WTC11 (cell line): ENCODE data around the gene CAPN14. TPM values are rescaled to one million over a fixed set of nuclear protein-coding genes. Genes with fewer than 3 reads are reported as not detected.

Experiments used
- ATAC-seq: fragments of 200-7000 bp; cut with Tn5 transposase; 2 replicates; pipeline ENCODE4 v1.10.0; 2021; ENCODE audit warnings: mild to moderate bottlenecking, moderate library complexity
- Bru-seq: library from RNA; stranded (reverse); fragments of 400-500 nt; gene quantifications from one replicate; lab custom pipeline; 2021; lab: Mats Ljungman, UMichigan
- CTCF ChIA-PET: fragments of 300-600 bp; sonication (Branson Sonifier 250); formaldehyde crosslinking; loops from one replicate; lab custom pipeline; 2021; ENCODE audit warnings: antibody characterized with exemption; lab: Charles Lee
- POLR2A ChIA-PET: fragments of 350-600 bp; sonication (Branson Sonifier 250); formaldehyde crosslinking; loops from one replicate; lab custom pipeline; 2021; ENCODE audit warnings: antibody characterized with exemption; lab: Charles Lee
- DNase-seq: peaks from one replicate; pipeline ENCODE4 v3.0.0; 2021; ENCODE audit warnings: low spot score
- H3K27ac Mint-ChIP-seq: 2 replicates; pipeline ENCODE4 v1.8.0; 2021; ENCODE audit warnings: mixed read lengths
- H3K27me3 Mint-ChIP-seq: 2 replicates; pipeline ENCODE4 v1.8.0; 2021; ENCODE audit warnings: low read depth, mild to moderate bottlenecking, moderate library complexity, mixed read lengths
- H3K36me3 Mint-ChIP-seq: 2 replicates; pipeline ENCODE4 v1.8.0; 2021; ENCODE audit warnings: mixed read lengths
- H3K4me1 Mint-ChIP-seq: 2 replicates; pipeline ENCODE4 v1.8.0; 2022; ENCODE audit warnings: mixed read lengths
- H3K4me3 Mint-ChIP-seq: 2 replicates; pipeline ENCODE4 v1.8.0; 2021; ENCODE audit warnings: mild to moderate bottlenecking, moderate library complexity, mixed read lengths
- H3K9me3 Mint-ChIP-seq: 2 replicates; pipeline ENCODE4 v1.8.0; 2021; ENCODE audit warnings: mixed read lengths
- EMX1 ChIP-seq: fragments of 250-450 bp; sonication (Bioruptor Pico); IDR thresholded peaks from 2 replicates; pipeline ENCODE4 v1.8.0; 2021; ENCODE audit warnings: mild to moderate bottlenecking
- FOXJ3 ChIP-seq: sonication (generic); formaldehyde crosslinking; IDR thresholded peaks from 2 replicates; pipeline ENCODE4 v1.9.0; 2021; ENCODE audit warnings: missing genetic modification reagents, mild to moderate bottlenecking, borderline replicate concordance
- GABPB1 ChIP-seq: sonication (generic); formaldehyde crosslinking; IDR thresholded peaks from 2 replicates; pipeline ENCODE4 v1.8.1; 2023; ENCODE audit warnings: mild to moderate bottlenecking, missing genetic modification reagents
- GRHL2 ChIP-seq: fragments of 250-450 bp; sonication (Bioruptor Pico); IDR thresholded peaks from 2 replicates; pipeline ENCODE4 v1.8.0; 2022; ENCODE audit warnings: mild to moderate bottlenecking, moderate library complexity; ENCODE audit not compliant: insufficient replicate concordance, severe bottlenecking
- JAZF1 ChIP-seq: fragments of 250-450 bp; sonication (Bioruptor Pico); IDR thresholded peaks from 2 replicates; pipeline ENCODE4 v1.9.0; 2021; ENCODE audit warnings: moderate library complexity, mild to moderate bottlenecking, inconsistent platforms
- NFYB ChIP-seq: sonication (generic); formaldehyde crosslinking; conservative IDR thresholded peaks from 2 replicates; pipeline ENCODE4 v1.8.0; 2022; ENCODE audit warnings: low read depth, missing genetic modification reagents
- PRRX2 ChIP-seq: fragments of 250-450 bp; sonication (Bioruptor Pico); IDR thresholded peaks from 2 replicates; pipeline ENCODE4 v1.8.0; 2021; ENCODE audit warnings: mild to moderate bottlenecking
- SMAD4 ChIP-seq: sonication (generic); formaldehyde crosslinking; IDR thresholded peaks from 2 replicates; pipeline ENCODE4 v1.8.0; 2022; ENCODE audit warnings: mild to moderate bottlenecking, missing genetic modification reagents
- SP1 ChIP-seq: sonication (generic); formaldehyde crosslinking; conservative IDR thresholded peaks from 2 replicates; pipeline ENCODE4 v1.8.1; 2022; ENCODE audit warnings: missing genetic modification reagents
- ZBTB21 ChIP-seq: sonication (generic); formaldehyde crosslinking; IDR thresholded peaks from 2 replicates; pipeline ENCODE4 v1.8.1; 2023; ENCODE audit warnings: mild to moderate bottlenecking, missing genetic modification reagents, borderline replicate concordance
- ZNF396 ChIP-seq: fragments of 250-450 bp; sonication (Bioruptor Pico); IDR thresholded peaks from 2 replicates; pipeline ENCODE4 v1.8.0; 2021; ENCODE audit warnings: mild to moderate bottlenecking, moderate library complexity, borderline replicate concordance
- ZNF416 ChIP-seq: fragments of 250-450 bp; sonication (Bioruptor Pico); IDR thresholded peaks from 2 replicates; pipeline ENCODE4 v1.9.0; 2021; ENCODE audit warnings: mild to moderate bottlenecking, inconsistent platforms
- long read RNA-seq, 3 experiments: library from RNA in 1 of 3; library from capped mRNA in 1 of 3; library from polyadenylated mRNA in 1 of 3; unstranded in 2 of 3; stranded (forward) in 1 of 3; transcript quantifications; one replicate each; pipeline ENCODE4 v2.0.0, GENCODE V29; 2021
- total RNA-seq: library from RNA; stranded (reverse); gene quantifications from 3 replicates; pipeline ENCODE4 v1.2.3, GENCODE V29; 2021
- TF ChIP-seq, protein P1 (sequence below): sonication (generic); formaldehyde crosslinking; IDR thresholded peaks from 2 replicates; pipeline ENCODE4 v1.8.1; 2022; ENCODE audit warnings: mild to moderate bottlenecking, missing genetic modification reagents, moderate library complexity, borderline replicate concordance
- TF ChIP-seq, protein P2 (sequence below): sonication (generic); formaldehyde crosslinking; IDR thresholded peaks from 2 replicates; pipeline ENCODE4 v1.8.1; 2022; ENCODE audit warnings: missing genetic modification reagents, borderline replicate concordance
- TF ChIP-seq, protein P3 (sequence below): fragments of 200-600 bp; IDR thresholded peaks from 2 replicates; pipeline ENCODE4 v1.8.0; 2022; ENCODE audit warnings: antibody characterized with exemption
- TF ChIP-seq, protein P4 (sequence below): sonication (generic); formaldehyde crosslinking; IDR thresholded peaks from 2 replicates; pipeline ENCODE4 v1.8.1; 2022; ENCODE audit warnings: low read depth, mild to moderate bottlenecking, moderate library complexity, missing genetic modification reagents, borderline replicate concordance

Gene CAPN14, protein sequence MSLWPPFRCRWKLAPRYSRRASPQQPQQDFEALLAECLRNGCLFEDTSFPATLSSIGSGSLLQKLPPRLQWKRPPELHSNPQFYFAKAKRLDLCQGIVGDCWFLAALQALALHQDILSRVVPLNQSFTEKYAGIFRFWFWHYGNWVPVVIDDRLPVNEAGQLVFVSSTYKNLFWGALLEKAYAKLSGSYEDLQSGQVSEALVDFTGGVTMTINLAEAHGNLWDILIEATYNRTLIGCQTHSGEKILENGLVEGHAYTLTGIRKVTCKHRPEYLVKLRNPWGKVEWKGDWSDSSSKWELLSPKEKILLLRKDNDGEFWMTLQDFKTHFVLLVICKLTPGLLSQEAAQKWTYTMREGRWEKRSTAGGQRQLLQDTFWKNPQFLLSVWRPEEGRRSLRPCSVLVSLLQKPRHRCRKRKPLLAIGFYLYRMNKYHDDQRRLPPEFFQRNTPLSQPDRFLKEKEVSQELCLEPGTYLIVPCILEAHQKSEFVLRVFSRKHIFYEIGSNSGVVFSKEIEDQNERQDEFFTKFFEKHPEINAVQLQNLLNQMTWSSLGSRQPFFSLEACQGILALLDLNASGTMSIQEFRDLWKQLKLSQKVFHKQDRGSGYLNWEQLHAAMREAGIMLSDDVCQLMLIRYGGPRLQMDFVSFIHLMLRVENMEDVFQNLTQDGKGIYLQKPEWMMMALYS
- total RNA-seq (0.11 to 0.37 TPM (median 0.11 TPM) in 3 replicates), Bru-seq, nascent RNA (percentile 17 among the genes with signal in this experiment)
- long read RNA-seq, experiment 1, partial matches to known transcripts: 0 of 1 reads
- long read RNA-seq, experiment 1, other reads (novel, unspliced or antisense): 1 of 1 reads
- long read RNA-seq, experiment 2, partial matches to known transcripts: 0 of 1 reads
- long read RNA-seq, experiment 2, other reads (novel, unspliced or antisense): 1 of 1 reads
- long read RNA-seq, experiment 3: 0 reads

DNA sequence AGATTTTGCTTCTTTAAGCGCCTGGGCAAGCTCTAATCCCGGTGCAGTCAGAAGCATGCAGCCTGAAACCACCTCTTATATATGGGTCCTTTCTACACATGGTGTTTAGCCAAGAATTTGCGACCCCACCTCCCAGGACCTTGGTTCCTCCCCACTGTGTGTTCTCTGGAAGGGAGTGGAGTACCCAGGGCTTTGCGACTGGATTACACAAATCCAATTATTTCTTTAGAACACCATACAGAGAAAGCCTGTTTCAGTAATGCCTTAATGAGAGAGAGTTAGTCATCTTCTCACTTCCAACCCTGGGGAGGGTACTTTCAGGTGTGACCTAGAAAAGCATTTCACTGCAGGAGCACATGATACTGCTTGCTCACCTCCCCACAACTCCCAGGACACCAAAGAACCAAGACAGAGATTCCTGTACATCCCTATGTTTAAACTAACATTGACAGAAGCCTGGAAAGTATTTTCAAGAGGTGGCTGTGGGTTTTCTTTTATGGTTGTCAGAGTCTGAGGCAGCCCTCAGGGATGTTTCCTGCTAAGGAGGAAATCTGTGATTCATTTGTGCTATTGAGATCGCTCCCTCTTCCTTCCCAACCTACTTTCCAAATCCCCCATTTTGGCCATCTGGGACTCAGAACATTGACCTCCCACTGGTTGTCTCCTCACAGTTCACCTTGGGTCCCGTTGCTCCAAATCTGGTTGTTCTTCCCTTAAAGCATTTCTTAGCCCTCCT lies at the start of gene CAPN14:
TSS of gene CAPN14 (minus strand) at position 51 of the 736 bp plus-strand sequence. CDS start 12,068 bp downstream, outside the sequence.
- Mint-ChIP-seq H3K36me3 (no peaks in the 10 kb centered on the region), H3K27ac (no peak within 1 kb of the TSS), H3K27me3 (no peaks in the 10 kb centered on the region), H3K4me1 (peaks cover 6% of the 10 kb centered on the region), H3K4me3 (no peak within 1 kb of the TSS), H3K9me3 (no peaks in the 10 kb centered on the region)
- DNase-seq: no peak
- TF ChIP-seq, protein P1, sequence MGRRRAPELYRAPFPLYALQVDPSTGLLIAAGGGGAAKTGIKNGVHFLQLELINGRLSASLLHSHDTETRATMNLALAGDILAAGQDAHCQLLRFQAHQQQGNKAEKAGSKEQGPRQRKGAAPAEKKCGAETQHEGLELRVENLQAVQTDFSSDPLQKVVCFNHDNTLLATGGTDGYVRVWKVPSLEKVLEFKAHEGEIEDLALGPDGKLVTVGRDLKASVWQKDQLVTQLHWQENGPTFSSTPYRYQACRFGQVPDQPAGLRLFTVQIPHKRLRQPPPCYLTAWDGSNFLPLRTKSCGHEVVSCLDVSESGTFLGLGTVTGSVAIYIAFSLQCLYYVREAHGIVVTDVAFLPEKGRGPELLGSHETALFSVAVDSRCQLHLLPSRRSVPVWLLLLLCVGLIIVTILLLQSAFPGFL (CRISPR knock-in tag): no peak
- TF ChIP-seq GRHL2 (CRISPR knock-in tag) (no peak), EMX1 (CRISPR knock-in tag) (no peak), ZBTB21 (CRISPR knock-in tag) (no peak), FOXJ3 (CRISPR knock-in tag) (no peak), GABPB1 (CRISPR knock-in tag) (no peak), ZNF396 (CRISPR knock-in tag) (no peak), NFYB (no peak), SMAD4 (CRISPR knock-in tag) (no peak), JAZF1 (no peak), SP1 (CRISPR knock-in tag) (no peak), ZNF416 (CRISPR knock-in tag) (no peak), PRRX2 (CRISPR knock-in tag) (no peak)
- TF ChIP-seq, protein P2, sequence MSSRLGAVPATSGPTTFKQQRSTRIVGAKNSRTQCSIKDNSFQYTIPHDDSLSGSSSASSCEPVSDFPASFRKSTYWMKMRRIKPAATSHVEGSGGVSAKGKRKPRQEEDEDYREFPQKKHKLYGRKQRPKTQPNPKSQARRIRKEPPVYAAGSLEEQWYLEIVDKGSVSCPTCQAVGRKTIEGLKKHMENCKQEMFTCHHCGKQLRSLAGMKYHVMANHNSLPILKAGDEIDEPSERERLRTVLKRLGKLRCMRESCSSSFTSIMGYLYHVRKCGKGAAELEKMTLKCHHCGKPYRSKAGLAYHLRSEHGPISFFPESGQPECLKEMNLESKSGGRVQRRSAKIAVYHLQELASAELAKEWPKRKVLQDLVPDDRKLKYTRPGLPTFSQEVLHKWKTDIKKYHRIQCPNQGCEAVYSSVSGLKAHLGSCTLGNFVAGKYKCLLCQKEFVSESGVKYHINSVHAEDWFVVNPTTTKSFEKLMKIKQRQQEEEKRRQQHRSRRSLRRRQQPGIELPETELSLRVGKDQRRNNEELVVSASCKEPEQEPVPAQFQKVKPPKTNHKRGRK (CRISPR knock-in tag): no peak
- TF ChIP-seq, protein P3, sequence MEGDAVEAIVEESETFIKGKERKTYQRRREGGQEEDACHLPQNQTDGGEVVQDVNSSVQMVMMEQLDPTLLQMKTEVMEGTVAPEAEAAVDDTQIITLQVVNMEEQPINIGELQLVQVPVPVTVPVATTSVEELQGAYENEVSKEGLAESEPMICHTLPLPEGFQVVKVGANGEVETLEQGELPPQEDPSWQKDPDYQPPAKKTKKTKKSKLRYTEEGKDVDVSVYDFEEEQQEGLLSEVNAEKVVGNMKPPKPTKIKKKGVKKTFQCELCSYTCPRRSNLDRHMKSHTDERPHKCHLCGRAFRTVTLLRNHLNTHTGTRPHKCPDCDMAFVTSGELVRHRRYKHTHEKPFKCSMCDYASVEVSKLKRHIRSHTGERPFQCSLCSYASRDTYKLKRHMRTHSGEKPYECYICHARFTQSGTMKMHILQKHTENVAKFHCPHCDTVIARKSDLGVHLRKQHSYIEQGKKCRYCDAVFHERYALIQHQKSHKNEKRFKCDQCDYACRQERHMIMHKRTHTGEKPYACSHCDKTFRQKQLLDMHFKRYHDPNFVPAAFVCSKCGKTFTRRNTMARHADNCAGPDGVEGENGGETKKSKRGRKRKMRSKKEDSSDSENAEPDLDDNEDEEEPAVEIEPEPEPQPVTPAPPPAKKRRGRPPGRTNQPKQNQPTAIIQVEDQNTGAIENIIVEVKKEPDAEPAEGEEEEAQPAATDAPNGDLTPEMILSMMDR: no peak
- TF ChIP-seq, protein P4, sequence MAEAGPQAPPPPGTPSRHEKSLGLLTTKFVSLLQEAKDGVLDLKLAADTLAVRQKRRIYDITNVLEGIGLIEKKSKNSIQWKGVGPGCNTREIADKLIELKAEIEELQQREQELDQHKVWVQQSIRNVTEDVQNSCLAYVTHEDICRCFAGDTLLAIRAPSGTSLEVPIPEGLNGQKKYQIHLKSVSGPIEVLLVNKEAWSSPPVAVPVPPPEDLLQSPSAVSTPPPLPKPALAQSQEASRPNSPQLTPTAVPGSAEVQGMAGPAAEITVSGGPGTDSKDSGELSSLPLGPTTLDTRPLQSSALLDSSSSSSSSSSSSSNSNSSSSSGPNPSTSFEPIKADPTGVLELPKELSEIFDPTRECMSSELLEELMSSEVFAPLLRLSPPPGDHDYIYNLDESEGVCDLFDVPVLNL (CRISPR knock-in tag): no peak
- POLR2A ChIA-PET: no interaction called here
- ATAC-seq: no peak
- CTCF ChIA-PET: interaction anchor here (1.2 kb wide), 1 partner anchor 16 kb away, joined by 6 read pairs; the partner anchor contains the start of gene EHD3
